ENCODE data around the gene IRF2BP2. TPM values are rescaled to one million over a fixed set of nuclear protein-coding genes. Genes with fewer than 3 reads are reported as not detected.

Gene IRF2BP2
- total RNA-seq, 2 donors from 2014 or later, result 463 to 482 TPM

DNA sequence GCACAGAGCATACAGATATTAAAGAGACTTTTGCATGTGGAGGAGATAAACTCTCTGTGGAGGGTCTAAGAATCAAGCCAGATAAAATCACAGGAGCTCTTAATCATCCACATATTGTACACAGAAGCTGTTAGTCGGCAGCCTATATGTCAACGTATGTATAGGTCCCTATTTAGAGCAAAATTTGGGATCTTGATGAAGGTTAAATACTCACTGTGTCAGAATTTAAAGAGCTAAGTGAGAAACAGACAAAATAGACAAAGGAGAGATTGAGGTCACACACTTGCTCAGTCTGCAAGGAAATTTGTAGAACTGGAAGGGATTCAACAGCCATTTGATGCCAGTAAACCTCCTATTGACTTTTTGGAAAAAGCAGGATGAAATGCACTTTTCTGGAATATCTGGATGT is 4.1 kb upstream of the IRF2BP2 start:
- Mint-ChIP-seq H3K4me1 (peaks cover 38% of the 10 kb centered on the region), H3K36me3 (ENCODE audit: low read depth) (no peaks in the 10 kb centered on the region), H3K27ac (peak overlapping the region; percentile 100), H3K27me3 (no peaks in the 10 kb centered on the region), H3K4me3 (no peak overlapping the region)
- H3K9me3 ChIP-seq (ENCODE audit: control insufficient read depth, low read length, poor library complexity, severe bottlenecking), result no peaks in the 10 kb centered on the region
- ATAC-seq (no peak), DNase-seq (no peak)

DNA sequence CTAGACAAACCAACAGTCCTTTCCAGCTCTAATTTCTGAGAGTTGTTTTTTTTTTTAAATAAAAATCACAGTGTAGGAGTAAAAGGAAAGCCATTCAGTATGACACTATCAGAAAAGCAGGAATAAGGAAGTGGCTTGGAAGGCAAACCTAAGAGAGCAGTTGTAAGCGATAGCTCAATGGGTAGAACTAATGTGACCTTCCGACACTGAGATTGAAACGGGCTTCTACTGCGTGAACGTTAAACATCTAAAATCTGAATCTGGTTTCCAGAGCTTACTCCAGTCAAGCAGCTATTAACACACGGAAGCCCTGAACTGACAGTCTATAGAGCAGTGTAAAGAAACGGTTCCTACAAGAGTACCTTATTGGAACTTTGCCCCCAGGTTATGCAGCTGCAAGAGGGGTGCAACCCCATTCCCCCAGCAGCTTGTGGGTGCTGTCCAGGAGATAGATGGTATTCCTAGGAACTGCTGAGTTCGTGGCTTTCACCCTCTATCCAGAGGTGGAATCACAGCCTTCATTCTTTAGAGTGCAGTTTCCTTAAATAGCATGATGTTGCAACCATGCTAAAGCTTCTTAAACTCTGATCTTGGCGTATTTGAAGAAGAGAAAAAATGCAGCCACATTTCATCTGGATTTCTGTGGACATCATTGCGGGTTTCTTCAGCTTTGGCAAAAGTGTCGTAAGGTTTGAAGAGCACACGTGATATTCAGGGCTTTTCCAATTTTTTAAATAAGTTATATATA is 3.3 kb upstream of the IRF2BP2 start:
- no peaks in the 10 kb centered on the region for H3K36me3 Mint-ChIP-seq (ENCODE audit: low read depth)
- H3K27ac Mint-ChIP-seq, result peak overlapping the region; percentile 100
- peak overlapping the region; percentile 90 for H3K4me3 Mint-ChIP-seq
- no peaks in the 10 kb centered on the region for H3K9me3 ChIP-seq (ENCODE audit: control insufficient read depth, low read length, poor library complexity, severe bottlenecking)
- ATAC-seq (no peak), DNase-seq (no peak)
- peaks cover 38% of the 10 kb centered on the region for H3K4me1 Mint-ChIP-seq
- H3K27me3 Mint-ChIP-seq, result no peaks in the 10 kb centered on the region

DNA sequence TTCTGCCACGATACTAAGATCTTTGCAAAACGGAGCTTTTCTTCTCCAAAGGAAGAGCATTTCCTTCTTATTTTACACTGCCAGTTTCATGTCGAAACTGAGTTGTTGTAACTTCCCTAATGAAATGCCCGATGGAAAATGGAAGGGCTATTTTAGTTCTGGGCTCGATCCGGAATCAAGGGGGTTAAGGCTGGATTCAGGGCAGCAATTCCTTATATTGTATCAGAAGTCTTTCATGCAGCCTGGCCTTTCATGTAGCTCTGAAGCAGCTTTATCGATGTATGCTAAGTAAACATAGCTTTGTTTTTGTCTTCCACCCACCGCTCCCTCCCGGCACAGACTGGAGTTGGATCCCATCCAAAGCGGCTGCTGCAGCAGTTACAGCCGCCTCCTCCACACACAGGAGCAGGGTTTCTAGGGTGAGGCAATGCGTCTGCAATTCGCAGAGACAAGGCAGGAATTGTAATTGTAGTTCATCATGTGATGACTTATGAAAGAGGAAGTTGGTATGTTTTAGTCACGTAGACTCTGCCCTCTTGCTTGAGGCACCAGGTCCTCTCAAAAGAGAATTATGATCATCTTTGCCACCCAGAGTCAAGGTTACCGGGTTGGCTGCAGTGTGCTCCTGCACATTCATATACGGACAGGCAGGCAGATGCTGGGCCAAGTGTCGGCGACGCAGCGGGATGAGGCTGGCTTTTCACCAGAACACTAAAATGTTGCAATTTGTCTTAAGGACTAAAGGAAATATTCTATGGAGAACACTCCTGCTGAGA is 2.6 kb upstream of the IRF2BP2 start:
- Mint-ChIP-seq H3K27me3 (no peaks in the 10 kb centered on the region), H3K4me3 (peak overlapping the region; percentile 90), H3K36me3 (ENCODE audit: low read depth) (no peaks in the 10 kb centered on the region), H3K27ac (peak overlapping the region; percentile 100), H3K4me1 (peaks cover 46% of the 10 kb centered on the region)
- peak; percentile 48 to 80 (median 67) for DNase-seq
- H3K9me3 ChIP-seq (ENCODE audit: control insufficient read depth, low read length, poor library complexity, severe bottlenecking), result peaks cover 3% of the 10 kb centered on the region
- ATAC-seq, result peak; percentile 34

DNA sequence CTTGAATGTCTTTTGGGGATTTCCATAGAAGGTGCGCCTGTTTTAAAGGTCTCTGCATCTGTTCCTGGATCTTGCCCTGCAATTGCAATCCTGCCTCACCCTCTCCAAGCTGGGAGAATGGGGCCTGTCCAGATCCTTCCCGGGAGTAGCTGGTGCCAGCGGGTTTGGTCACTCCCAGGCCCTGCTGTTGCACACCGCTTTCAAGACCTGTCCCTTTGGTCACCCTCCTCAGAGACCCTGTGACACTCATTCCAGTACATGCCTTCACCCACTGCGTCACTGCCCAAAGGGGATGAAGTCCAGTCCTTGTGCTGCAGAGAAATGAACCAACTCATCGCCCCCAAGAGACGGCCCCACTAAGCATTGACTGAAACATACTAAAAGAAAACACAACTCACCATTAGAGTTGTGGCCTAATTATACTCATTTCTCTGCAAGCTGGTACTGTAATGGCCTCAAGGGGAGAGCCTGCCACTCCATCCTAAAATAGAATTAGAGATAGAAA is 1.9 kb upstream of the IRF2BP2 start:
- H3K4me3 Mint-ChIP-seq, result peak overlapping the region; percentile 90
- H3K4me1 Mint-ChIP-seq, result peaks cover 51% of the 10 kb centered on the region
- ATAC-seq, result no peak

DNA sequence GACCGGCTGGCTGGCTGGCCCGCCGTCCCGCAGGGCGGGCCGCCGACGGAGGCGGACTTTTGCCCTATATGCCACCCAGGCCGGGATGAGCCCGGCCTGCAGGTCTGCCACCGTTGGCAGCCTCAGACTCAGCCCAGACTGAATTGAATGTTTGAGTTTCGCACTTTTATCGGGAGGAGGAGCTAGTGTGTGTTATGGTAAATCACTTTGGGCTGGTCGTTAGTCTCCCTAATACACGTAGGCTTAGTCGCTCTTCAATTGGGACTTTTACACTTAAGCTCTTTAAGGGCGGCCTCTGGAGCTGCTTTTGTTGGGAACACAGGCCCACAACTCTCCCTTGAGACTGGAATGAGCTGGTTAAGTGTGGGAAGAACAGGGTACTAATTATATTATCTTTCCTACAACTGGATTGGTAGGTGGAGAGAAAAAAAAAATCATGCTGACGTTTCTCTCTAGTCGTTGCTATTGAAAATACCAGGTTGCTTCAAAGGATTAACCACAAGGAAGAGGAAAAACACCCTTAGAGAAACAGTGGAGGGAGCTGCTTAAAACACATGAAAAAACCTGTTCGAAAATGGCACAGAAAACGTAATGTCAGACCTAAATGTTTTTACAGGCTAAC is 1.4 kb upstream of the IRF2BP2 start:
- no peaks in the 10 kb centered on the region for H3K36me3 Mint-ChIP-seq (ENCODE audit: low read depth)
- H3K27ac Mint-ChIP-seq, result peak overlapping the region; percentile 100
- peaks cover 53% of the 10 kb centered on the region for H3K4me1 Mint-ChIP-seq
- H3K27me3 Mint-ChIP-seq, result no peaks in the 10 kb centered on the region
- ATAC-seq (peak; percentile 49), DNase-seq (peak in 1 of 3 donors; percentile 56)
- peak overlapping the region; percentile 90 for H3K4me3 Mint-ChIP-seq
- peaks cover 6% of the 10 kb centered on the region for H3K9me3 ChIP-seq (ENCODE audit: control insufficient read depth, low read length, poor library complexity, severe bottlenecking)

More for the DNA sequence above, 1.9 kb upstream of the IRF2BP2 start:
- no peaks in the 10 kb centered on the region for H3K36me3 Mint-ChIP-seq (ENCODE audit: low read depth)
- peaks cover 6% of the 10 kb centered on the region for H3K9me3 ChIP-seq (ENCODE audit: control insufficient read depth, low read length, poor library complexity, severe bottlenecking)
- peak overlapping the region; percentile 100 for H3K27ac Mint-ChIP-seq
- no peaks in the 10 kb centered on the region for H3K27me3 Mint-ChIP-seq
- DNase-seq, result peak in 1 of 3 donors; percentile 34

DNA sequence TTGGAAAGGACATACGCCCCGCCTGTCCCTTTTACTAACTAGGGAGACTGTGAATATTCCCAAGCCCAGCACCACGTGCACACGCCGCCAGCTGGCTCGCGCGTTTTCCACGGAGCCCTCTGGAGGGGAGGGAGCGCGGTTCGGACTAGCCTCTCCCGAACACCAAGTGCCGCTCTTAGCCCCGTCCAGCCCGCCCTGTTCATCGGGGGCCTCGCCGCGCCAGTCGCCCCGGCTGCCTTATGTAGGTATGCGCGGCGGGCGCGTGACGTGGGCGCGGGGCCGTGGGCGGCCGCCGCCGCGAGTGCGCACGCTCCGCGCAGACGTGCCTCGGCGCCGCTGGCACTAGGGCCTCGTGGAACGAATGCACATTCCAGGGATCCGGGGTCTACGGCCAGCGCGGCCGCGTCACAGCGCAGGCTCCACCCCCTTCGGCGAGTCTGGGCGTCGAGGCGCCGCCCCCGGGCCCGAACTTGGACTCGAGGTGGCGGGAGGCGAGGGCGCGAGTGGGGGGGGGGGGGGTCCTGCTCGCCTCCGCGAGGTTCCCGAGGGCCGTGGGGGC is 767 bp upstream of the IRF2BP2 start:
- no peaks in the 10 kb centered on the region for H3K27me3 Mint-ChIP-seq
- H3K27ac Mint-ChIP-seq, result peak overlapping the region; percentile 100
- peaks cover 5% of the 10 kb centered on the region for H3K36me3 Mint-ChIP-seq (ENCODE audit: low read depth)
- ATAC-seq, result peak; percentile 57
- H3K4me1 Mint-ChIP-seq, result peaks cover 58% of the 10 kb centered on the region
- peak; percentile 82 to 88 (median 85) for DNase-seq
- peaks cover 6% of the 10 kb centered on the region for H3K9me3 ChIP-seq (ENCODE audit: control insufficient read depth, low read length, poor library complexity, severe bottlenecking)
- peak overlapping the region; percentile 90 for H3K4me3 Mint-ChIP-seq

DNA sequence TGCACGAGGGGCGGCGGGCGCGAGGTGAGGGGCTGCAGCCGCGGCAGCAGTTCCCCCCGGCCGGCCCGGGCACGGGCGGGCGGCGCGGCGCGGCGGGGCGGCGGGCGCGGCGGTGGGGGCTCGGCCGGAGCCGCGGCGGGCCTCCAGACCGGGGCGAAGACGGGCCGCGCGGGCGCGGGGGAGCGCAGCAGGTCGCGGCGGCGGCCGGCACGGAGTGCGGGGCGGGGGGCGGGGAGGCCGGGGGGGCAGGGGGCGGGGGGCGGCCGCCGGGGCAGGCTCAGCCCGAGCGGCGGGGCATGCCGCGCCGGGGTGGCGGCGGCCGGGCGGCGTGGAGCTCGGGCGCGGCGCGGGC is 311 bp downstream of the IRF2BP2 start:
- Mint-ChIP-seq H3K36me3 (ENCODE audit: low read depth) (peaks cover 5% of the 10 kb centered on the region), H3K4me1 (peaks cover 62% of the 10 kb centered on the region), H3K27ac (peak overlapping the region; percentile 100), H3K27me3 (no peaks in the 10 kb centered on the region), H3K4me3 (peak overlapping the region; percentile 90)
- ATAC-seq (no peak), DNase-seq (no peak)
- H3K9me3 ChIP-seq (ENCODE audit: control insufficient read depth, low read length, poor library complexity, severe bottlenecking), result peaks cover 9% of the 10 kb centered on the region

DNA sequence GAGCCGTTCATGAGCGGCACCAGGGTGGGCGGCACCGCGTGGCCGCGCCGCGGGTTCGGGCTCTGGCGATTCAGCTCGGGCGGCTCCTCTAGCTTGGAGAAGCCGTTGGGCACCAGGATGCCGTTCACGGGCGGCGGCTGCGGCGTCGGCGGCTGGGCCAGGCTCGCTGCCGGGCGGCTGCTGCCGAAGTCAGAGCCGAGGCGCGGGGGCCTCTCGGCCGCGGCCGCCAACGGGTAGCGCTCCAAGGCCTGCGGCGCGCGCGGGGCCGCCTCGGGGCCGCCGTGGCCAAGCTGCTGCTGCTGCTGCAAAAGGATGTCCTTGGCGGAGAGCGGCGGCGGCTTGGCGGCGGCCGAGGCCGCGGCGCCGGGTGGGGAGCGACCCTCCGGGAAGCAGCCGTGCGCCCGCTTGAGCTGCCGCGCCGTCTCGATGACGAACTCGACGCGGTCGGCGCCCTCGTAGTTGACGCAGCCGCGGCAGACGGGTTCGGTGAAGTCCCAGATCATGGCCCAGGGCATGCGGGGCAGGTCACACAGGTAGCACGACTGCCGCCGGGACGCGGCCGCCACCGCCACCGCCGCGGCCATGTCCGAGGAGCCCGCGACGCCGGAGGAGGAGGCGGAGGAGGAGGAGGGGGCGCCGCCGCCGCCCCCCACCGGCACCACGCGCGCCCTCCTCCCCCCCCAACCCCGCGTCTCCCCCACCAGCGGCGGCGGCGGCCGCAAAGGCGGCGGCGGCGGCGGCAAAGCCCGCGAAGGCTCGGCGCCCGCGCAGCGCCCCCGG is 877 bp downstream of the IRF2BP2 start:
- H3K4me1 Mint-ChIP-seq, result peaks cover 64% of the 10 kb centered on the region
- no peak overlapping the region for H3K27ac Mint-ChIP-seq
- peak; percentile 59 to 65 (median 62) for DNase-seq
- H3K27me3 Mint-ChIP-seq, result no peaks in the 10 kb centered on the region
- H3K4me3 Mint-ChIP-seq, result peak overlapping the region; percentile 93
- ATAC-seq, result peak; percentile 2
- H3K9me3 ChIP-seq (ENCODE audit: control insufficient read depth, low read length, poor library complexity, severe bottlenecking), result peaks cover 9% of the 10 kb centered on the region
- peaks cover 5% of the 10 kb centered on the region for H3K36me3 Mint-ChIP-seq (ENCODE audit: low read depth)

DNA sequence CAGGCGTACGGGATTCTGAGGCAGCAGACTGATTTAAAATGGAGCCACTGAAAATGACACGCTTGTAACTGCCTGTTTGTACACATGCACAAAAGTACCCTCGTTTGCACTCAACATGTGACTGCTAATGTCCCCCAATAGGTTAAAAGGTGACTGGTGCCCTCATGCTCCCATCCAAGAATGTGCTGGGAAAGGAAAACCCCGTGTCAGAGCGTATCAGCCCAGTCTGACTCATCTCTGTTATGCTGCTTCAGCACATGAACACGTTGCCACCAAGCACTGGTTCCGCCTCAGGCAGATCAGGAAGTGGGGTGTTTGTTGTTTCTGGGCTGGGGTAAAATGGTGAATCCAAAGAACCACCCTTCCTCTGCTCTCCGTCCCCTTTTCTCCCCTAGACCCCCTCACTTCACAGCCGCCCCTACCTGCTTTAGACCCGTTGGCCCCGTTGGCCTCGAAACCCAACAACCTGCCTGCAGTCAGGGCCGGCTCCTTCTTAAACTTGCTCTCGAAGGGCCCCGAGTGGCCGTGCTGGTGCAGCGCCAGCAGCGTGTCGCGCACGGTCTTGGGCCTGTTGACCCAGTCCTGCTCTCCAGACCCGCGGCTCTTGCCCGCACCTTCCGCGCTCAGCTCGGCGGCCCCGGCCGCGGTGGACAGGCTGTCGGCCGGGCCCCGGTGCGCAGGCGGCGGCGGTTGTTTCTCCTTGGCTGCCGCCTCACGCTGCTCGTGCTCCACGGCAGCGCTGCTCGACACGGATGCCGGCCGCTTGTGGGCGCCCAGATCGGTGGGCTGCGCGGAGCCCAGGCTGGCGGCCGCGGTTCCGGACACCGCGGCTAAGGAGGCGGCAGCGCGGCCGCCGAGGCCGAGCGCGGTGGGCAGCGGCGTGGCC is 1.7 kb downstream of the IRF2BP2 start:
- DNase-seq, result peak; percentile 60 to 76 (median 67)
- H3K27me3 Mint-ChIP-seq, result no peaks in the 10 kb centered on the region
- peak overlapping the region; percentile 93 for H3K4me3 Mint-ChIP-seq
- peak; percentile 46 for ATAC-seq
- H3K36me3 Mint-ChIP-seq (ENCODE audit: low read depth), result peaks cover 8% of the 10 kb centered on the region
- H3K27ac Mint-ChIP-seq, result peak overlapping the region; percentile 96
- peaks cover 9% of the 10 kb centered on the region for H3K9me3 ChIP-seq (ENCODE audit: control insufficient read depth, low read length, poor library complexity, severe bottlenecking)
- peaks cover 61% of the 10 kb centered on the region for H3K4me1 Mint-ChIP-seq

DNA sequence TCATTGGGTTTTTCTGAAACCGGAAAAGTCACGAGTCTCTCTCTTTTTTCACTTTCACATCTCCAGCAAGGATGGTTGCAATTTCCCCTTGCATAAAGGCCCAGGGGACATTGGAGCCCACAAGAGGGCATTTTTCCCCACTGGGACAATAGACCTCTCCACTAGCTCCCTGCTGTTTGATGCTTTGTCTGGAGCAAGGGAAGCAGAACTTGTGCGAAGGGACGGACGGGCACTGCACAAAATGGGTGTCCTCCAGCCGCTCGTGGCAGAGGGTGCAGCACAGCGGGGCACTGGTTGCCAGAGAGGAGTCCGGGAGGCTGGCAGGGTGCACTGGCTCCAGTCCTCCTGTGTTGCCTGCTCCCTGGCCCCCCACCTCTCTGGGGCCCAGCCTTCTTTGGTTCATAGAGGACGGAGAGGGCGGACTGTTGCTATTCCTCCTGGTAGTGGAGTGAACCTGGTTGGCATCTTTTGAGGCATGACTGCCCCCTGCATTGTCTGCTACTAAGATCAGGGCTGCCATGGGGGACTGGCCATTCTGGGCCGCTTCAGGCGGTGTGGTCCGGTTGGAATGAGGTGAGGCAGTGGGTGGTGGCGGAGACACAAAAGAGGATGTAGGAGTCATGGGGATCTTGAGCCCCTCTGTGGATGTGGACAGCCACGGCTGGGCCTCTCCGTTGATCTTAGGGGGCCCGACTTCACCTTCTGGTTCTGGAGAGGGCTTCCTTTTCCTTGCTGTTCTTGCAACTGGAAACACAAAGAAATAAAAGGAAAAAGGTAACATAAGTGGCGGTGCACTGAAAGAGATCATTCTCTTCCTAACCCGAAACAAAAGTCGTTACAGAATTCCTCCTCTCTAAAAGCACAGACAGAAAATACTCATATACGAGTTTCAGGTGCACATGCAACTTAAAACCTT is 2.6 kb downstream of the IRF2BP2 start:
- peaks cover 8% of the 10 kb centered on the region for H3K36me3 Mint-ChIP-seq (ENCODE audit: low read depth)
- H3K9me3 ChIP-seq (ENCODE audit: control insufficient read depth, low read length, poor library complexity, severe bottlenecking), result peaks cover 9% of the 10 kb centered on the region
- DNase-seq (peak in 1 of 3 donors; percentile 13), ATAC-seq (no peak)
- H3K4me1 Mint-ChIP-seq, result peaks cover 60% of the 10 kb centered on the region
- H3K27ac Mint-ChIP-seq, result peak overlapping the region; percentile 96
- H3K27me3 Mint-ChIP-seq, result no peaks in the 10 kb centered on the region
- H3K4me3 Mint-ChIP-seq, result peak overlapping the region; percentile 93

DNA sequence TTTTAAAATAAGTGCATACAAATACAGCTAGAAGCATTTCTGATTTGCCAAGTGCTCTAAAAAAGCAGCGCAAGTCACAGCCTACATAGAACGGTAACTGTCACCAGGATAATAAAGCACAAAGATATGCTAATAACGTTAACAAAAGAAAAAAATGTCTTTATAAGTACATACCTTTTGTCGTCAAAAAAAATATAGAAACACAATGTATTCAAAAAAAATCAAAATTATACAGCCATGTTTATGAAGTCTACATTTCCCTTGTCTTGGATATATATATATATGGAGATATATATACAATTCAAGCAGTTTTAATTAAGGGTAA is 3.2 kb downstream of the IRF2BP2 start:
- no peaks in the 10 kb centered on the region for H3K27me3 Mint-ChIP-seq
- no peak for DNase-seq
- H3K9me3 ChIP-seq (ENCODE audit: control insufficient read depth, low read length, poor library complexity, severe bottlenecking), result peaks cover 9% of the 10 kb centered on the region
- ATAC-seq, result no peak
- peak overlapping the region; percentile 93 for H3K4me3 Mint-ChIP-seq
- peaks cover 57% of the 10 kb centered on the region for H3K4me1 Mint-ChIP-seq
- H3K27ac Mint-ChIP-seq, result peak overlapping the region; percentile 96
- peaks cover 8% of the 10 kb centered on the region for H3K36me3 Mint-ChIP-seq (ENCODE audit: low read depth)

All from T-helper 17 cell (primary cell).